GM18526 (cell line): ENCODE results near the gene ENPP7.

ENCODE experiments used
- POLR2A ChIP-seq: IDR thresholded peaks from 3 replicates; pipeline ENCODE4 v1.6.1; 2011; ENCODE audit not compliant: insufficient read length; ENCODE audit errors: extremely low read depth

Gene ENPP7

GRCh38 chr17:79730769-79731483 is at the start of gene ENPP7:
Gene ENPP7 (plus strand): TSS chr17:79730943. CDS start chr17:79731140, 197 bp downstream.
- TF ChIP-seq POLR2A = no peak

GRCh38 chr17:79681101-79681621 is 49.6 kb upstream of the ENPP7 start:
- TF ChIP-seq POLR2A = no peak

GRCh38 chr17:79681628-79682261 is 49.0 kb upstream of the ENPP7 start:
- no peak for TF ChIP-seq POLR2A

GRCh38 chr17:79683365-79683764 is 47.4 kb upstream of the ENPP7 start:
- no peak for TF ChIP-seq POLR2A

- no peak for TF ChIP-seq POLR2A
Observed at GRCh38 chr17:79684132-79684985, 46.4 kb upstream of the ENPP7 start.

- TF ChIP-seq POLR2A = no peak
Observed at GRCh38 chr17:79685121-79685520, 45.6 kb upstream of the ENPP7 start.

GRCh38 chr17:79686476-79686875 is 44.3 kb upstream of the ENPP7 start:
- no peak for TF ChIP-seq POLR2A

- TF ChIP-seq POLR2A = no peak
Observed at GRCh38 chr17:79690466-79690865, 40.3 kb upstream of the ENPP7 start.

GRCh38 chr17:79690988-79691836 is 39.5 kb upstream of the ENPP7 start:
- no peak for TF ChIP-seq POLR2A

GRCh38 chr17:79691931-79692330 is 38.8 kb upstream of the ENPP7 start:
- no peak for TF ChIP-seq POLR2A

- no peak for TF ChIP-seq POLR2A
Observed at GRCh38 chr17:79693419-79693818, 37.3 kb upstream of the ENPP7 start.

GRCh38 chr17:79695293-79695790 is 35.4 kb upstream of the ENPP7 start:
- no peak for TF ChIP-seq POLR2A

- no peak for TF ChIP-seq POLR2A
Observed at GRCh38 chr17:79695797-79696609, 34.7 kb upstream of the ENPP7 start.

- no peak for TF ChIP-seq POLR2A
Observed at GRCh38 chr17:79696610-79696982, 34.1 kb upstream of the ENPP7 start.

GRCh38 chr17:79698146-79698846 is 32.4 kb upstream of the ENPP7 start:
- TF ChIP-seq POLR2A = no peak
